WTC11 (cell line): Measurements from ENCODE around the gene ARHGEF1. TPM values are rescaled to one million over a fixed set of nuclear protein-coding genes. Genes with fewer than 3 reads are reported as not detected.

Source experiments
- ATAC-seq: fragments of 200-7000 bp; cut with Tn5 transposase; 2 replicates; pipeline ENCODE4 v1.10.0; 2021; ENCODE audit warnings: mild to moderate bottlenecking, moderate library complexity
- CTCF ChIA-PET: fragments of 300-600 bp; sonication (Branson Sonifier 250); formaldehyde crosslinking; loops from one replicate; lab custom pipeline; 2021; ENCODE audit warnings: antibody characterized with exemption; lab: Charles Lee
- POLR2A ChIA-PET: fragments of 350-600 bp; sonication (Branson Sonifier 250); formaldehyde crosslinking; loops from one replicate; lab custom pipeline; 2021; ENCODE audit warnings: antibody characterized with exemption; lab: Charles Lee
- DNase-seq: peaks from one replicate; pipeline ENCODE4 v3.0.0; 2021; ENCODE audit warnings: low spot score
- H3K27ac Mint-ChIP-seq: 2 replicates; pipeline ENCODE4 v1.8.0; 2021; ENCODE audit warnings: mixed read lengths
- H3K27me3 Mint-ChIP-seq: 2 replicates; pipeline ENCODE4 v1.8.0; 2021; ENCODE audit warnings: low read depth, mild to moderate bottlenecking, moderate library complexity, mixed read lengths
- H3K36me3 Mint-ChIP-seq: 2 replicates; pipeline ENCODE4 v1.8.0; 2021; ENCODE audit warnings: mixed read lengths
- H3K4me1 Mint-ChIP-seq: 2 replicates; pipeline ENCODE4 v1.8.0; 2022; ENCODE audit warnings: mixed read lengths
- H3K4me3 Mint-ChIP-seq: 2 replicates; pipeline ENCODE4 v1.8.0; 2021; ENCODE audit warnings: mild to moderate bottlenecking, moderate library complexity, mixed read lengths
- H3K9me3 Mint-ChIP-seq: 2 replicates; pipeline ENCODE4 v1.8.0; 2021; ENCODE audit warnings: mixed read lengths
- ELF4 ChIP-seq: sonication (generic); formaldehyde crosslinking; IDR thresholded peaks from 2 replicates; pipeline ENCODE4 v1.8.1; 2022; ENCODE audit warnings: low read depth, mild to moderate bottlenecking, moderate library complexity, missing genetic modification reagents
- ERG ChIP-seq: fragments of 250-450 bp; sonication (Bioruptor Pico); IDR thresholded peaks from 2 replicates; pipeline ENCODE4 v1.8.0; 2021; ENCODE audit warnings: mild to moderate bottlenecking
- ESRRA ChIP-seq: sonication (generic); formaldehyde crosslinking; IDR thresholded peaks from 2 replicates; pipeline ENCODE4 v1.8.1; 2022; ENCODE audit warnings: mild to moderate bottlenecking, missing genetic modification reagents, borderline replicate concordance
- ETV6 ChIP-seq: sonication (generic); formaldehyde crosslinking; IDR thresholded peaks from 2 replicates; pipeline ENCODE4 v1.8.1; 2022; ENCODE audit warnings: mild to moderate bottlenecking, missing genetic modification reagents
- FOXK1 ChIP-seq: sonication (generic); formaldehyde crosslinking; IDR thresholded peaks from 2 replicates; pipeline ENCODE4 v1.8.0; 2022; ENCODE audit warnings: mild to moderate bottlenecking, moderate library complexity, missing genetic modification reagents
- FOXP1 ChIP-seq: sonication (generic); formaldehyde crosslinking; IDR thresholded peaks from 2 replicates; pipeline ENCODE4 v1.8.0; 2022; ENCODE audit warnings: missing genetic modification reagents, mild to moderate bottlenecking, moderate library complexity, borderline replicate concordance
- FOXP4 ChIP-seq: sonication (generic); formaldehyde crosslinking; IDR thresholded peaks from 2 replicates; pipeline ENCODE4 v1.8.0; 2022; ENCODE audit warnings: mild to moderate bottlenecking, missing genetic modification reagents
- GABPB1 ChIP-seq: sonication (generic); formaldehyde crosslinking; IDR thresholded peaks from 2 replicates; pipeline ENCODE4 v1.8.1; 2023; ENCODE audit warnings: mild to moderate bottlenecking, missing genetic modification reagents
- JUN ChIP-seq: sonication (generic); formaldehyde crosslinking; IDR thresholded peaks from 2 replicates; pipeline ENCODE4 v1.8.0; 2023; ENCODE audit warnings: mild to moderate bottlenecking, missing genetic modification reagents
- MYBL2 ChIP-seq: sonication (generic); formaldehyde crosslinking; IDR thresholded peaks from 2 replicates; pipeline ENCODE4 v1.8.1; 2023; ENCODE audit warnings: mild to moderate bottlenecking, moderate library complexity, missing genetic modification reagents
- NFE2L1 ChIP-seq: sonication (generic); formaldehyde crosslinking; IDR thresholded peaks from 2 replicates; pipeline ENCODE4 v1.8.1; 2023; ENCODE audit warnings: missing genetic modification reagents
- PRDM15 ChIP-seq: sonication (generic); formaldehyde crosslinking; IDR thresholded peaks from 2 replicates; pipeline ENCODE4 v1.8.0; 2022; ENCODE audit warnings: missing genetic modification reagents
- TEAD1 ChIP-seq: sonication (generic); formaldehyde crosslinking; IDR thresholded peaks from 2 replicates; pipeline ENCODE4 v1.8.0; 2022; ENCODE audit warnings: mild to moderate bottlenecking, missing genetic modification reagents
- TEAD4 ChIP-seq: sonication (generic); formaldehyde crosslinking; IDR thresholded peaks from 2 replicates; pipeline ENCODE4 v1.8.0; 2022; ENCODE audit warnings: mild to moderate bottlenecking, missing genetic modification reagents
- ZNF138 ChIP-seq: sonication (generic); formaldehyde crosslinking; conservative IDR thresholded peaks from 2 replicates; pipeline ENCODE4 v1.8.1; 2022; ENCODE audit warnings: mild to moderate bottlenecking, moderate library complexity, missing genetic modification reagents
- ZNF219 ChIP-seq: sonication (generic); formaldehyde crosslinking; IDR thresholded peaks from 2 replicates; pipeline ENCODE4 v1.8.0; 2023; ENCODE audit warnings: missing genetic modification reagents, mild to moderate bottlenecking, borderline replicate concordance
- ZNF232 ChIP-seq: sonication (generic); formaldehyde crosslinking; IDR thresholded peaks from 2 replicates; pipeline ENCODE4 v1.8.0; 2022; ENCODE audit warnings: mild to moderate bottlenecking, missing genetic modification reagents
- total RNA-seq: library from RNA; stranded (reverse); gene quantifications from 3 replicates; pipeline ENCODE4 v1.2.3, GENCODE V29; 2021
- TF ChIP-seq, protein P1 (sequence below): sonication (generic); formaldehyde crosslinking; IDR thresholded peaks from 2 replicates; pipeline ENCODE4 v1.8.0; 2023; ENCODE audit warnings: mild to moderate bottlenecking, missing genetic modification reagents
- TF ChIP-seq, protein P2 (sequence below): sonication (generic); formaldehyde crosslinking; IDR thresholded peaks from 2 replicates; pipeline ENCODE4 v1.8.1; 2023; ENCODE audit warnings: mild to moderate bottlenecking, missing genetic modification reagents, moderate library complexity
- TF ChIP-seq, protein P3 (sequence below): sonication (generic); formaldehyde crosslinking; IDR thresholded peaks from 2 replicates; pipeline ENCODE4 v1.8.0; 2022; ENCODE audit warnings: mild to moderate bottlenecking, missing genetic modification reagents
- TF ChIP-seq, protein P4 (sequence below): sonication (generic); formaldehyde crosslinking; IDR thresholded peaks from 2 replicates; pipeline ENCODE4 v1.8.1; 2023; ENCODE audit warnings: mild to moderate bottlenecking, missing genetic modification reagents

The ARHGEF1 gene
- total RNA-seq, 1 experiment from 2014 or later = 102 TPM

DNA sequence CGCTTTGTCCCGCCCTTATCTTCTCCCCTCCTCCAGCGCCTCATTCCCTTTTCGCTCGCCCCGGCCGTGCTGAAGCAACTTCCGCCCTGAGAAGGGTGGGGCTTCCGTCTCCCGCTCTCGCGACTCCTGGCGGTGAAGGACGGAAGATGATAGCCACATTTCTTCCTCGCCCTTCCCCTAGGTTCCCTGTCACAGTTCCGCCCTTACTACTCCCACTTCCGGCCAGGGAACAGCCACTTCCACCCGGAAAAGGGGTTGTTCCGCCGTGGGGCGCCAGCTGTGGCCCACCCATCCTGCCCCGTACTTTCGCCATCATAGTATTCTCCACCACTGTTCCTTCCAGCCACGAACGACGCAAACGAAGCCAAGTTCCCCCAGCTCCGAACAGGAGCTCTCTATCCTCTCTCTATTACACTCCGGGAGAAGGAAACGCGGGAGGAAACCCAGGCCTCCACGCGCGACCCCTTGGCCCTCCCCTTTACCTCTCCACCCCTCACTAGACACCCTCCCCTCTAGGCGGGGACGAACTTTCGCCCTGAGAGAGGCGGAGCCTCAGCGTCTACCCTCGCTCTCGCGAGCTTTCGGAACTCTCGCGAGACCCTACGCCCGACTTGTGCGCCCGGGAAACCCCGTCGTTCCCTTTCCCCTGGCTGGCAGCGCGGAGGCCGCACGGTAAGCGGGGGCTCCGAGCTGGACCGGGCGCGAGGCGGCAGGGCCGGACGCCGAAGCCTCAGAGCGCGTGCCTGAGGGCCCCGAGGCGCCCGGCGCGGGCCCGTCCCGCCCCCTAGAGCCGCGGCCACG, 23.2 kb upstream of the ARHGEF1 start, which contains the start of gene RPS19:
Gene RPS19 (plus strand): TSS at position 638 of the 801 bp plus-strand sequence. CDS start 520 bp downstream, outside the sequence.
- POLR2A ChIA-PET = interaction anchor here (0.6 to 2.7 kb wide), 8 partner anchors 9 to 176 kb away, joined by 3 to 30 read pairs (median 4); no protein-coding TSS in a partner anchor
- TF ChIP-seq ZNF219 (CRISPR knock-in tag) (peak; percentile 77; the same call in 1 of the 2 replicates), JUN (CRISPR knock-in tag) (peak; percentile 53), TEAD4 (CRISPR knock-in tag) (0 out of 2 replicates have a peak, but pooled peaks have one; percentile 36), GABPB1 (CRISPR knock-in tag) (peak; percentile 78; the same call in 1 of the 2 replicates), NFE2L1 (CRISPR knock-in tag) (0 out of 2 replicates have a peak, but pooled peaks have one; percentile 33), ESRRA (0 out of 2 replicates have a peak, but pooled peaks have one; percentile 24), FOXK1 (peak; percentile 63; the same call in 1 of the 2 replicates), ZNF138 (CRISPR knock-in tag) (no peak), MYBL2 (no peak), ELF4 (CRISPR knock-in tag) (no peak), FOXP1 (CRISPR knock-in tag) (peak; percentile 68; the same call in 1 of the 2 replicates), PRDM15 (0 out of 2 replicates have a peak, but pooled peaks have one; percentile 44), TEAD1 (CRISPR knock-in tag) (peak; percentile 77), ZNF232 (CRISPR knock-in tag) (peak; percentile 73; the same call in 1 of the 2 replicates), ERG (0 out of 2 replicates have a peak, but pooled peaks have one; percentile 48), ETV6 (CRISPR knock-in tag) (peak; percentile 100), FOXP4 (CRISPR knock-in tag) (peak; percentile 92)
- TF ChIP-seq, protein P1, sequence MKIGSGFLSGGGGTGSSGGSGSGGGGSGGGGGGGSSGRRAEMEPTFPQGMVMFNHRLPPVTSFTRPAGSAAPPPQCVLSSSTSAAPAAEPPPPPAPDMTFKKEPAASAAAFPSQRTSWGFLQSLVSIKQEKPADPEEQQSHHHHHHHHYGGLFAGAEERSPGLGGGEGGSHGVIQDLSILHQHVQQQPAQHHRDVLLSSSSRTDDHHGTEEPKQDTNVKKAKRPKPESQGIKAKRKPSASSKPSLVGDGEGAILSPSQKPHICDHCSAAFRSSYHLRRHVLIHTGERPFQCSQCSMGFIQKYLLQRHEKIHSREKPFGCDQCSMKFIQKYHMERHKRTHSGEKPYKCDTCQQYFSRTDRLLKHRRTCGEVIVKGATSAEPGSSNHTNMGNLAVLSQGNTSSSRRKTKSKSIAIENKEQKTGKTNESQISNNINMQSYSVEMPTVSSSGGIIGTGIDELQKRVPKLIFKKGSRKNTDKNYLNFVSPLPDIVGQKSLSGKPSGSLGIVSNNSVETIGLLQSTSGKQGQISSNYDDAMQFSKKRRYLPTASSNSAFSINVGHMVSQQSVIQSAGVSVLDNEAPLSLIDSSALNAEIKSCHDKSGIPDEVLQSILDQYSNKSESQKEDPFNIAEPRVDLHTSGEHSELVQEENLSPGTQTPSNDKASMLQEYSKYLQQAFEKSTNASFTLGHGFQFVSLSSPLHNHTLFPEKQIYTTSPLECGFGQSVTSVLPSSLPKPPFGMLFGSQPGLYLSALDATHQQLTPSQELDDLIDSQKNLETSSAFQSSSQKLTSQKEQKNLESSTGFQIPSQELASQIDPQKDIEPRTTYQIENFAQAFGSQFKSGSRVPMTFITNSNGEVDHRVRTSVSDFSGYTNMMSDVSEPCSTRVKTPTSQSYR = 0 out of 2 replicates have a peak, but pooled peaks have one; percentile 28
- TF ChIP-seq, protein P2, sequence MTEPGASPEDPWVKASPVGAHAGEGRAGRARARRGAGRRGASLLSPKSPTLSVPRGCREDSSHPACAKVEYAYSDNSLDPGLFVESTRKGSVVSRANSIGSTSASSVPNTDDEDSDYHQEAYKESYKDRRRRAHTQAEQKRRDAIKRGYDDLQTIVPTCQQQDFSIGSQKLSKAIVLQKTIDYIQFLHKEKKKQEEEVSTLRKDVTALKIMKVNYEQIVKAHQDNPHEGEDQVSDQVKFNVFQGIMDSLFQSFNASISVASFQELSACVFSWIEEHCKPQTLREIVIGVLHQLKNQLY = no peak
- TF ChIP-seq, protein P3, sequence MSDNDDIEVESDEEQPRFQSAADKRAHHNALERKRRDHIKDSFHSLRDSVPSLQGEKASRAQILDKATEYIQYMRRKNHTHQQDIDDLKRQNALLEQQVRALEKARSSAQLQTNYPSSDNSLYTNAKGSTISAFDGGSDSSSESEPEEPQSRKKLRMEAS = peak; percentile 62
- TF ChIP-seq, protein P4, sequence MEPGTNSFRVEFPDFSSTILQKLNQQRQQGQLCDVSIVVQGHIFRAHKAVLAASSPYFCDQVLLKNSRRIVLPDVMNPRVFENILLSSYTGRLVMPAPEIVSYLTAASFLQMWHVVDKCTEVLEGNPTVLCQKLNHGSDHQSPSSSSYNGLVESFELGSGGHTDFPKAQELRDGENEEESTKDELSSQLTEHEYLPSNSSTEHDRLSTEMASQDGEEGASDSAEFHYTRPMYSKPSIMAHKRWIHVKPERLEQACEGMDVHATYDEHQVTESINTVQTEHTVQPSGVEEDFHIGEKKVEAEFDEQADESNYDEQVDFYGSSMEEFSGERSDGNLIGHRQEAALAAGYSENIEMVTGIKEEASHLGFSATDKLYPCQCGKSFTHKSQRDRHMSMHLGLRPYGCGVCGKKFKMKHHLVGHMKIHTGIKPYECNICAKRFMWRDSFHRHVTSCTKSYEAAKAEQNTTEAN (CRISPR knock-in tag) = 0 out of 2 replicates have a peak, but pooled peaks have one; percentile 45

More for the DNA sequence above, 23.2 kb upstream of the ARHGEF1 start, which contains the start of gene RPS19:
- CTCF ChIA-PET = interaction anchor here (0.6 to 2.1 kb wide), 31 partner anchors 9 to 507 kb away, joined by 3 to 14 read pairs (median 4); partner anchors contain the start of genes DMRTC2, LYPD4 and RABAC1
- Mint-ChIP-seq H3K36me3 (peaks cover 43% of the 10 kb centered on the region), H3K4me1 (peaks cover 43% of the 10 kb centered on the region), H3K9me3 (no peaks in the 10 kb centered on the region), H3K4me3 (peak within 1 kb of the TSS; percentile 94), H3K27ac (peak within 1 kb of the TSS; percentile 99), H3K27me3 (peaks cover 13% of the 10 kb centered on the region)
- ATAC-seq = peak; percentile 89
- DNase-seq = peak; percentile 98
